Cardiac fibroblast (primary cell): ENCODE measurements around the gene MARVELD1.
A peak's percentile ranks its signal among the peaks of the same experiment; 100 is the strongest.

Source experiments
- DNase-seq, 2 donors: peaks; one replicate each; pipeline versions ENCODE4 v3.0.0 to v3.0.0-alpha.2; 2010; ENCODE audit warnings: low read depth in 2 of 2
- H3K4me3 ChIP-seq, 2 donors: replicated peaks in 1 of 2; 1 replicate in 1 of 2; 2 replicates in 1 of 2; pipeline ENCODE4 v1.5.1; 2011; ENCODE audit warnings: low read depth in 2 of 2, low read length in 2 of 2, mild to moderate bottlenecking in 2 of 2, moderate library complexity in 1 of 2
- TF ChIP-seq, protein P1 (sequence below): IDR thresholded peaks from one replicate; pipeline ENCODE4 v1.5.1; 2011; ENCODE audit warnings: low read depth, mild to moderate bottlenecking, low read length, inconsistent platforms

MARVELD1 gene

DNA sequence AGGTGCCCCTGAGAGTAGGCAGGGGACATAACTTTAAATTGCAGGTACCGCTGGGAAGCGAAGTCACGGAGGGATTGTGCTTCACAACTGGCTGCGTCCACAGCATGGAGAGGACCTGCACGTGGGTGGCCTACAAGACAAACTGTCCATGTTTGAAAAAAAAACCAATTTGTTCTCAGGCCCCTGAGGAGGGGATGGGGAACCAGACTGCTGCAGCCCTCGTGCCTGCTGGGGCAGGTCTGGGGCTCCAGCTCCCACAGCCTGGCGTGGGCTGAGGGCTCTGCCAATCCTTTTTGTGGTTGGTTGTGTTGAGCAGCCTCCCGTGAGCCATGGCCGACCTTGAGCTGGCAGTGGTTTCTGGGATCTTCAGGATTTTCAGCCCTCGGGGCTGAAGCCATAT lies 48.5 kb downstream of the MARVELD1 start:
- no peak for DNase-seq
- TF ChIP-seq, protein P1, sequence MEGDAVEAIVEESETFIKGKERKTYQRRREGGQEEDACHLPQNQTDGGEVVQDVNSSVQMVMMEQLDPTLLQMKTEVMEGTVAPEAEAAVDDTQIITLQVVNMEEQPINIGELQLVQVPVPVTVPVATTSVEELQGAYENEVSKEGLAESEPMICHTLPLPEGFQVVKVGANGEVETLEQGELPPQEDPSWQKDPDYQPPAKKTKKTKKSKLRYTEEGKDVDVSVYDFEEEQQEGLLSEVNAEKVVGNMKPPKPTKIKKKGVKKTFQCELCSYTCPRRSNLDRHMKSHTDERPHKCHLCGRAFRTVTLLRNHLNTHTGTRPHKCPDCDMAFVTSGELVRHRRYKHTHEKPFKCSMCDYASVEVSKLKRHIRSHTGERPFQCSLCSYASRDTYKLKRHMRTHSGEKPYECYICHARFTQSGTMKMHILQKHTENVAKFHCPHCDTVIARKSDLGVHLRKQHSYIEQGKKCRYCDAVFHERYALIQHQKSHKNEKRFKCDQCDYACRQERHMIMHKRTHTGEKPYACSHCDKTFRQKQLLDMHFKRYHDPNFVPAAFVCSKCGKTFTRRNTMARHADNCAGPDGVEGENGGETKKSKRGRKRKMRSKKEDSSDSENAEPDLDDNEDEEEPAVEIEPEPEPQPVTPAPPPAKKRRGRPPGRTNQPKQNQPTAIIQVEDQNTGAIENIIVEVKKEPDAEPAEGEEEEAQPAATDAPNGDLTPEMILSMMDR = no peak
- H3K4me3 ChIP-seq = no peak overlapping the region

DNA sequence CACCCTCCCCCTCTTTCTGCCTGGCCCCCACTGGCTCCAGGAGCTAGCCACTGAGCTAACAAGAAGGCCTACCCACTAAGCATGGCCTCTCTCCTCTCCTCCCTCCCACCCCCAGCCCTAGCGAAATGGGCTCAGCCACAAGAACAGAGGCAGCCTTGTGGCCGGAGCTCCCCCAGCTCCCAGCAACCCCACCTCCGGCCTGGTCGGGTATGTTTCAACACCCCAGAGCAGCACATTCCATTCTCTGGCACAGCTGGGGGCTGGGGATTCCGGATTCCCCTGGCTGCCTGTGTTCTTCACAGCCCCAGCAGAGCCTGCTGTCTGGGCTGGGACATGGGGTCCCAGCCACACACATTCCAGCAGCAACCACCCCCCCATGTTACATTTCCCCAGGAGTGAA lies 49.3 kb downstream of the MARVELD1 start:
- H3K4me3 ChIP-seq = no peak overlapping the region
- DNase-seq = peak in 1 of 2 donors; percentile 47
- TF ChIP-seq, protein P1 = no peak

DNA sequence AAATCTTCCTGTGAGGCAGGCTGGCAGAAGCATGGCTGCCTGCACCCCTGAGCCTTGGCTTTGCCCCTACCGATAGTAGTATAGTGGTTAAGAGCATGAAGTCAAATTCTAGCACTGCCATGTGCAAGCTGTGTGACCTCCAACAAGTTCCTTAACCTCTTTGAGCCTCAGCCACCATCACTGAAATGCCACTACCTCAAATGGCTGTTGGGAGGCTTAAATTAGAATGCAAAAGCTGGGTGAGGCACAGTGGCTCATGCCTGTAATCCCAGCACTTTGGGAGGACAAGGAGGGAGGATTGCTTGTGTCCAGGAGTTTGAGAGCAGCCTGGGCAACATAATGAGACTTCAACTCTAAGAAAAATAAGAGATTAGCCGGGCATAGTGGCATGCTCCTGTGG lies 49.9 kb downstream of the MARVELD1 start:
- no peak for DNase-seq
- TF ChIP-seq, protein P1 = no peak

DNA sequence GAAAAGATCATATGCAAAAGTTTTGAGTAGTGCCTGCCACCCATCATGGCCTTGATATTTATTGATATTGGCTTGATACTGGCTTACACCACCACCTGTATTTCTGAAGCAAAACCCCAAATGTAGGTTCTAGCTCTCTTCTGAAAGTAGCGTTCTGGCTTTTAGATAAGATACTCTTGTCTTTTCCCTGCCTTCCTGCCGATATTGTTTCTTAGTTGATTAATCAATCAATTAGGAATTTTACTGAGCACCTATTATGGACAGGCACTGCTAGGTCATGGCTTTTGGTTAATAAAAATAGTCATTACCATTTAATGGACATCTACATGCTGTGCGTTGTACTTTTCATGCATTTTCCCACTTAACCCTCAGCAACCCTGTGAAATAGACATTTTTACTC lies 50.4 kb downstream of the MARVELD1 start:
- no peak overlapping the region for H3K4me3 ChIP-seq
- TF ChIP-seq, protein P1 = no peak
- DNase-seq = no peak

More for the DNA sequence above, 49.9 kb downstream of the MARVELD1 start:
- no peak overlapping the region for H3K4me3 ChIP-seq

DNA sequence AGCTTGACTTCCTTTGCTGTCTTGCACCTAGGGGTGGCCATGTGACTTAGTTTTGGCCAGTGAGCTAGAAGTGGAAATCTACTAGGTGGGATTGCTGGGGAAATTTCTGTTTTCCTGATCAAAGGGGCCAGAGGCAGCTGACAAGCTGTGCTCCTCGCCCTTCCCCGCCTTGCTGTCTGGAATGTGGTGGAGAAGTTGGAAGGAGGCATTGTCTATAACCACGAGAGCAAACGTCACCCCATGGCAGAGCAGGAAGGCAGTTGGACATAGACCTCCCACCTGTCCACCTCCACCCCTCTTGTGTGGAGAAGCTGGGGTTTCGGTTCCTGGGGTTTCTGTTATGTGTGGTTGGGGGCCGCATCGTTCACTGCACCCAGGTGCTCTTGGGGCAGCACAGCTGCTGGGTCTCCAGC lies 51.0 kb downstream of the MARVELD1 start:
- DNase-seq = no peak
- TF ChIP-seq, protein P1 = no peak

DNA sequence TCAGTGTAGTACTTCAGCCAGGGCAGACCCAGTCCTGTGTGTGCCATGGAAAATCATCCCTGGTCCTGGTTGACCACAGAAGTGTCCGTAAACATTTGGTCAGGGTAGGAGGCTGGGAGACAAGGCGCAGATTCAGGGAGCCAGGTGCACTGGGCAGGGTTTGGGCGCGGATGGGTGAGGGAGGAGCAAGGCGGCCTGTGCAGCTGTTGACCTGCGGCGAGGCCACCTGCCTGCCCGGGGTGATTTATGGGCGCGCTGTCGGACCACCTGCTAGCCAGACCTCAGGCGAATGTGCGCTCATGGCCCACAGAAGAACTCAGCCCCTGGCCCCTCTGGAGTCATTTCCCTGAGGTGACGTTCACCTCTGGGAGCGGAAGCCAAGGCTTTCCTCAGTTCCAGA lies 51.7 kb downstream of the MARVELD1 start:
- TF ChIP-seq, protein P1 = no peak
- no peak for DNase-seq

More for the DNA sequence above, 51.0 kb downstream of the MARVELD1 start:
- H3K4me3 ChIP-seq = no peak overlapping the region

DNA sequence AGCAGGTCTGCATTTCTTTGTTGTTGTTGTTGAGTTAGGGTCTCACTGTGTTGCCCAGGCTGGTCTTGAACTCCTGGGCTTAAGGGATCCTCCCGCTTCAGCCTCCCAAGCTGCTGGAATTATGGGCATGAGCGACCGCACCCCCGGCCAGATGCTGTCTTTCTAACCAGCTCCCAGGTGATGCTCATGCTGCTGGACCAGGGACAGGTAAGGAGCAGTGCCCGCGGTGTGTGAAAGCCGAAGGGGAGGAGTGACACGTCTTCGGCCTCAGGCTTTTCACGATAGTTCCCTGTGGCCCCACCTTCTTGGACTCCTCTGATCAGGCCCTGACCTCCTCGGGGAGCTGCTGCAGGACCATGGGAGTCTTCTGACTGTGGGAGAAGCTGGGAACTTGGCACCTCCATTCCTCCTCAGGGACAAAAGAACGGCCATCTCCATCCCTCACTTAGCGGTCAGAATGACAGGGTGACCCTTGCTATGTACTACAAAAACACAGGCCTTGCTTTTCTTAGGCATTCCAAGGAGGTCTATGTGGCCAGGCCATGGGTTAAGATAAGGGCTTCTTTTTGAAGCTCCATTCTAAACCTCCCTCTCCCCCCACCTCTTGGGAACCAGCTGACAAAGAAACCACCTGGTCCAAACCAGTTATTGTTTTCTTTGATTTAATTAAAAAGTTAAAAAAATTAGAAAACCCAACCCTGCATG lies 52.7 kb downstream of the MARVELD1 start:
- H3K4me3 ChIP-seq = no peak overlapping the region
- DNase-seq = peak in 1 of 2 donors; percentile 9
- TF ChIP-seq, protein P1 = no peak

More for the DNA sequence above, 51.7 kb downstream of the MARVELD1 start:
- H3K4me3 ChIP-seq = no peak overlapping the region
